ENCODE data around the gene YBX2.

The YBX2 gene

DNA sequence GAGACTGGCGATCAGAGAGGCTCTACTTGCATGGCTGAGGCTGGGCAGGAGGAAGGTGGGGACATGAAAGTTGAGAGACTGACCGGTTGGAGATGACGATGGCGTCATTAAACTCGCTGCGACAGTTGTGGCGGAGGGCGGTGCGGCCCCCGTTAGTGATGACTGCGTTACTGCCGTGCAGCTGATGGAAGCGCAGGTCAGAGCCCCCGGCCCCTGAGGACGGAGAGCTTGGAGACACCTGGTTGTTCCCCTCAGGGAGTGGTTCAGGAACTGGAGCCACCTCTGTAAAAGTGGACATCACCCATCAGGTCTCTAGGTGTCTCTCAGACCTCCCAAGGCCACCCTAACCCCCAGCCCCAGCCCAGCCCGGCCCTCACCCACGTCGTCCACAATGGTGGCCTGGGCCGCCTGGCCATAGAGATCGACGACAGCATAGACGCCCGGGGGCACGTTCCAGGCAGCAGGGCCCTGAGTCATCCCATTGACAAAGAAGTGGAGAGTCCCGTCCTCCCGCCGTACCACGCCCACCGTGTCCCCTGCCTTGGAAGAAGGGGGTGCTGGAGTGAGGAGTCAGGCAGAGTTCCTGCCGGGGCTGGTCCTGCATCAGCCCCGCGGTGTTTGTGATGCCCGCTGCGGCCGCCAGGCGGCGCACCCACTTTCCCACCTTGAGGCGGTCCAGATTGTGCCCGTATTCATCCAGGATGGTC is 29.4 kb upstream of the YBX2 start:
- DNase-seq (ENCODE audit: low read depth in 3 of 3) = peak in 2 of 3 experiments; percentile 29 to 63

DNA sequence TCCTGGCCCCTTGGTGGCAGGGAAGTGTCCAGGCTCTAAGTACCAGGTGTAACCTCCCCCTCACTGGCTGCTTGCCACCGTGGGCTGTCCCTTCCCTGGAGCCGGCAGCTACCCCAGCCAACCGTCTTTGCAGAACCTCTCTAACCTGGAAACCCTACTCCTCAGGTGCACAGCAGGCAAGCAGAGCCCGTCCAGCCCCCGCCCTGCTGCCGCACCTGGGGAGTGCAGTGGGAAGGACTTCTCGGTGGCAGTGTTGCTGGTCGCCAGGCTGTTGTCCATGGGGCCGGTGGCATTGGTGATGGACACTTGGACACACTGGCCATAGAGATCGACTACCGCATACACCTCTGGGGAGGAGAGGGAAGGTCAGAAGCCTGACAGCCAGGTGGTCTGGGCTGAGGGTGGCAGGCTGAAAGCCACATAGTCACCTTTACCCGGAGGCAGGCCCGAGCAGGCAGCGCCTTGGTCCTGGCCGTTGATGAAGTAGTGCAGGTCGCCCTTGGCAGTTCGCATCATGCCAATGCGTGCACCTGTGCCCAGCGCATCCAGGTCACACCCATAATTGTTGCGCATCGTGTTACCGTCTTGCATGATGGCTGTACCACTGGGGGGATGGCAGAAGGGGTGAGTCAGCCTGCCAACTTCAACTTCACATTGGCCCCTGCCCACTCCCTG is 28.2 kb upstream of the YBX2 start:
- DNase-seq (ENCODE audit: low read depth in 3 of 3) = no peak

DNA sequence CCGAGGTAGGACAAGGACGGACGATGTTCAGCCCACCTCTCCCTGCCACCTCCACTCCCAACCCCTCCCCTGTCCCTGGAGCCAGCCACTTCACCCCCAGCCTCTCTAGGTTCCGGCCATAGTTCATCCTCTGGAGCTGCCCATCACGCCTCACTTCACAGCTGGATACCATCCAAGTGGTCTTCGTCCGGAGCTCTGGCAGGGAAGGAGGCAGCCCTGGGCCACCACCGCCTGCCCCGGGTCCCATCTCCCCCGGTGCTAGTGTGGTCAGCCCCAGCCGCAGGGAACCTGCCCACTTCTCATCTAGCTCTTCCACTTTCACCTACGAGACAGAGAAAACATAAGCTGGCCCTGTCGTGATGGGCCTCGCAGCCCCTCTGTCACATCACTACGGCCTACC is 27.0 kb upstream of the YBX2 start:
- no peak for DNase-seq (ENCODE audit: low read depth in 3 of 3)

DNA sequence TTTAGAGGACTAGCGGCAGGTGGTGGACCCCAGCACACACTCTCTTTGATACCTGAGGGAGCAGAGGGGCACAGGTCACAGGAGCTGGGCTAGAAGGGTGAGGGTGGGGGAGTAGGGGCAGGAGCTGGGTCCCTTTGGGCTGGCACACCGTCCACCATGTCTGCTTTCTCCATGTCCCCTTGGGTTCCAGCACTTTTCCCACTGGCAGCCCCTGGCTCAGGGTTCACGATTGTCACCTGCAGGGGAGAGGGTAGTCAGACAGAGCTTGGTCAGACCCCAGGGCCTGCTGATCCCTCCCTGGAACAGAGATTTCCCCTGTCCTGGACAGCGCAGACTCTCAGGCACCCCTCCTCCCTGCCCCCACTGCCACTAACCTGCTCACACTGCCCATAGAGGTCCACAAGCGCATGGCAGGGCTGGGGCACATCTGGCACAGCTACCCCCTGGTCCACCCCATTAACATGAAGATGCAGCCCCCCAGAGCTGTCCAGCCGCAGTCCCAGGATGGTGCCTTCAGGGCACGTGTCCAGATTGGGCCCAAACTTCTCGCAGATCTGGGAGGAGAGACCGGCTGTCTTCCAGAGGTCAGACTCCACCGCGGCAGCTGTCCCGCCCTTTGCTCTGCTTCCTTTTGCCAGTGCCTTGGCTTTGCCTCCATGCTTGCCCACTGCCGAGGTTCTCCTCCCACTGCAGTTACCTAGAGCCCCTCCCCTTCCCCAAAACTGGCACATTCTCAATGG is 23.9 kb upstream of the YBX2 start:
- DNase-seq (ENCODE audit: low read depth in 3 of 3) = no peak

DNA sequence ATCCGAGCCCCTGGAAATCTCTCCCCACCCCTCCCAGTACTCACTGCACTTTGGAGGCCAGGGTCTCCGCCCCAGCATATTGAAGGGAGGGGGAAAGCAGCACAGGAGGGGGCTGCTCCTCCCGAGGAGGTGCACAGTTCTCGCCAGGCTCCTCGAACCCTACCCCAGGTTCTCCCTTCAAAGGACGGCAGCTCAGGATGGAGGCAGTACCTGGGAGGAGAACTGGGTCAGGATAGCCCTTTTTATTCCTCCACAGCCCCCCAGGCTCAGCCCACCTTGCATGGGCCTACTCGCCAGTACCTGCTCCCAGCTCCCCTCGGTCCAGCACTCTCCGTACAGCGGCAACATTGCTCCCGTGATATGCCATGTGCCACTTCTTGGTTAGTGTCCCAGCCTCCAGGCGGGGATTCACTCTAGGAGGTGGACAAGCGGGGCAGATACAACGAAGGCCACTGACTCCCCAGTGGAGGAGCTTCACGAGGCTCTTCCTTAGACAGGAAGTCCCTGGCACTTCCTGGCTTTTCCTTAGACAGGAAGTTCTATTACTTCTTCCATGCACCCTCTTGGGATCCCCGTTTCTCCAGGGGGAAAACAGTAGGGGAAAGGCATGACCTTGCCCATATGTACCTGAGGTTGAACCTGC is 22.8 kb upstream of the YBX2 start:
- no peak for DNase-seq (ENCODE audit: low read depth in 3 of 3)

DNA sequence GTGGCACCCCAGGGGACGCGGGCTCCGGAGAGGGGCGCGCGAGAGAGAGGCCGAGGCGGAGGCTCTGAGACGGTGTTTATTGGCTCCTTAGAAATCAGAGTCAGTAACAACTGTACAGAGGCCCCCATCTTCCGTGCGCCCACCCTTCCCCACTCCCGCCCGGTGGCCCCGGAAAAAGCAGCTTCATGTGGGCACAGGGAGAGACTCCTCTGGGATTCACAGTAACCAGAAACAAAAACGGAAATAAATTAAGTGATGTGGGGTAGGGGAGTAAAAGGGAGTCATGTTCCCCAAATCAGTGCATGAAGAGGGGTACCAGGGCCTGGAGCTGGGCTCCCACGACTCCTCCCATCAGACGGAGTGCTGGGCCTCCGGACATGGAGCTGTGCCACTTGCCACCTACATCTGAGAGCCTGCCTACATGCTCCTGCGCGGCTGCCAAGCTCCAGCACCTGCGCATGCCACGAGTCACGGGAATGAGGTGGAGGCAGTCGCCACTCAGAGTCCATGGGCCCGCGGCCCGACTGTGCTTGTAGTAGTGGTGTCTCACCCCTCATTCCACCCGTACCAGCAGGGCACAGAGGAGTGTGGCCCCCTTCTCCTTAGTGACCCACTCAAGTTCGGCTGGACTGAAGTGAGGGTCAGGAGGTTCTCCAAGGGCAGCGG is 21.3 kb upstream of the YBX2 start:
- no peak for DNase-seq (ENCODE audit: low read depth in 3 of 3)

DNA sequence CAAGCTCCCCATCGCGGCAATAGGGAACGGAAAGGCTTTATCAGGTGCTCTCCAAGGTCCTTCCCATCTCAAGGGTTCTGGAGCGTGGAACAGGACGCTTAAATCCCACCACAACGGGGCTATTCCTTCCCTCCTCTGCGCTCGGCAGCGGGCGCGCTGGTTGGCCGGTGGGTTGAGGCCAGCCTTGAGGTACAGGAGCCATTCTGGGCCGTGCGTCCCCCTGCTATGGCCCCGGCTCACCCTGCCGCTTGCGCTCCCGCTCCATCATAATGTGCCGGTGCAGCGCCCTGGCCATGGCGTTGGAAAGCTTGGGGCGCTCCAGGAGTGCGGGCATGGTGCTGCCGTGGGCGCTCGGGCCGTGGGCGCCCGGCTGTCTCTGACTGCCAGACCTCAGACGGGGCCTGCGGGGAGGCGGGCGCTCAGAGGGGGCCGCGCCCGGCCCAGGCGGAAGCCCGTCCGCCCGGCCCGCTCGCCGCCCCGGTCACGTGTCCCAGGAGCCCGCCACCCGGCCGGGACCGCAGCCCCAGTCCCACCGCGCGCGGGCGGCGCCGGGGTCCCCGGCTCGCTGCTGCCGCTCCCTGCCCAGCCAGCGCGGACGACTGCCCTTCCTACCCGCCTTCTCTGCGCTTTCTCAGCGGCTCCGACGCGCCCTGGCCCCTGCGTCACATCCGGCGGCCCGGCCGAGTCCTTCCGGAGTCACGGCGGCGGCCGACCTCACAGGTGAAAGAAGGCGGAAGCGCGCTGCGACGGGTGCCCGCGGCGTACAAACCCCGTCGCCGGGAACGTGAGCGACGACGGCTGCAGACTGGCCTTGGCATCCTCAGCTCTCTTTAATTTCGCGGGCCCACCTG is 20.5 kb upstream of the YBX2 start, which contains the start of gene GPS2:
Gene GPS2, minus strand, starts transcription at position 642 of the 851 bp plus-strand sequence. Its CDS starts 308 bp downstream, at position 334.
- DNase-seq (ENCODE audit: low read depth in 3 of 3) = peak; percentile 85 to 93 (median 91)

DNA sequence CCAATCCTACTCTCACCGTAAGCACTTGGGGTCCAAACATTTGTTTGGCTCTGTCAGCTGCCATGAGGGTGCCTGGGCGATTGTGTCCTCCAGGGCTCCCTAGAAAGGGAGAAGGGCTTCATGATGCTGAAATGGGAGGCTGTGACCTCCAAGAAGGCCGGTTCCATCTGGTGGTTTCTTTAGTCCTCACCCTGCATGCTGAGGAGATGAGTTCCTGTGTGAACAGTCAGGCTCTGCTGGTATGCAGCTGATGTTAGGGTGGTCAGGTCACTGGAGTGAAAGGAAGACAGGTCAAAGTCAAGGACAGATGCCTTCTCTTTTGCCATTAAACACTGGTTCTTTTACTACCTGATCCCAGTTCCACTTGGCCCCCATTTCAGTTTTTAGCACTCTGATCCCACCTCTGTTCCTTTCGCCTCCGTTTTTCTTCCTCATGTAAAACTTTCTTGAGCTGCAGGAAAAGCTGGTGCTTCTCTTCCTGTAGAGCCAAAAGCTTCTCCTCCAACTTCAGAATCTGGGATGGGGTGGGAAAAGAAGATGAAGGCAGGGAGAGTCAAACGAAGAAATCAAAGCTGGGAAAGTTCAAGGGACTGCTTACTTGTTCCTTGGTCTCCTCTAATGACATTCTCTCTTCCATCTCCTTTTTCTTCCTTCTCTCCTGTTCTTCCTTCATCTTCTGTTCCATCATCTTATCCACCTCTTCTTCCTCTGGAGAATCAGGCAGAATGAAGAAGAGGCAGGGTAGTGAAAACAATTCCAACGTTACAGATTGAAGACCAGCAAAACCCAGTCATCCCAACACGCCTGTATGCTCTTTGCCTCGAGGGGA is 19.7 kb upstream of the YBX2 start:
- DNase-seq (ENCODE audit: low read depth in 3 of 3) = no peak

DNA sequence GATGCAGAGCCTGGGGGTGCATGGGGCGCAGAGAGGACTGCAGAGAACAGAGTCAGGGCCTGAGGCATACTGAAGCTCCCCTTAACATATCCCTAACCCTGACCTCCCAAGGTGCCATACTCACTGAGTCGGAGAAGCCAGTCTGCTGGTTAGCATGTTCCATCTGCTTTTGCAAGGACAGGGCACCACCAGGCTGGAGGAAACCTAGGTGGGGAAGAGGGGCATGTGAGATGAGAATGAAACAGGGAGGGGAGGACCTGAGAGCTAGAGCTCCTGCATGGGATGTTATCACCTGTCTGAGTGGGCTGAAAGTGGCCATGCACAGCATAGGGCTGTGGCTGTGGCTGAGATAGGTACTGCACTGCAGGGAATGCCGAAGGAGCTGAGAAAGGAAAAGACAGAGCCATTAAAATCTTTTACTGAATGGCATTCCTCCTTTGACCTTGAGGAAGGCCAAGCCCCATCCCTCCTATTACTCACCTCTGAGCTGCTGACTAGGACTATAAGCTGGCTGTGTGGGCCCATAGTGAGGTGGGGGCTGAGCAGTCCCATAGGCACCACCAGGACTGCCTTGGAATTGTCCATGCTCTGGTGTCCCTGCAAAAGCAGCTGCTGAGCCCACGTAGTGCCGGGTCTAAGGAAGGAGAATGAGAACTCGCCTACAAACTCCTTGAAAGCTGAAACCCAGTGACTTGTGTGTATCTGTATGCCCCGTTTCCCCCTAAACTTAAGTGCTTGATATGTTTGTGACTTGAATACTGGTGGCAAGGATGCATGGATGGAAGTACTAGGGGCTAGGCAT is 18.9 kb upstream of the YBX2 start:
- DNase-seq (ENCODE audit: low read depth in 3 of 3) = no peak

DNA sequence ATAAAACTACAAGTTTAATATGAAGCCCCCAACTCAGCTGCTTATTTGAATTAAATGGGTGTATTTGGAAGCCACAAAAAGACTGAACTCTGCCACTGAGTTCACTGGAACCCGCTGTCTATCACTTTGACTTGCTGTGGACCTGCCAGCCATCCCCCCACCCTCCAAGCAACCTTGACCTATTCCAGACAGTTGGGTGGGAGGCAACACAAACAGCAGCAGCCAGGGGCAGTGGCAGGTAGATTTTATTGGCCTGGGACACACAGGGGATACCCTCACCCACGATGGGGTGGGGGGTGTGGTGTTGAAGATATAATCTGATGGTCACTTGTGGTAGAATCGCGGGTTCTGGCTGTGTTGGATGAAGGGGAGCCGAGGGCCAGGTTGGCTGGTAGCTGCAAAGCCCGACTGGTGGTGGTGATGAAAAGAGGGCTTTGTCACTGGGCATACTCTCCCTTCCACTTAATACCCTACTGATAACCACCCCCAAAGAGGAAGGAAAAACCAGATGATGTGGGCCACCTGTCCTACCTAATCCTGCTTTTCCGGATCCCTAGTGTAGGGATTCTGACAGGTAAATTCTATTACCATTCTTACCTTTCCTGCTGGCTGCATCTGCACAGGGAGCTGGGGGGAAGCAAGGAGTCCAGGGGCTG is 18.1 kb upstream of the YBX2 start:
- no peak for DNase-seq (ENCODE audit: low read depth in 3 of 3)

DNA sequence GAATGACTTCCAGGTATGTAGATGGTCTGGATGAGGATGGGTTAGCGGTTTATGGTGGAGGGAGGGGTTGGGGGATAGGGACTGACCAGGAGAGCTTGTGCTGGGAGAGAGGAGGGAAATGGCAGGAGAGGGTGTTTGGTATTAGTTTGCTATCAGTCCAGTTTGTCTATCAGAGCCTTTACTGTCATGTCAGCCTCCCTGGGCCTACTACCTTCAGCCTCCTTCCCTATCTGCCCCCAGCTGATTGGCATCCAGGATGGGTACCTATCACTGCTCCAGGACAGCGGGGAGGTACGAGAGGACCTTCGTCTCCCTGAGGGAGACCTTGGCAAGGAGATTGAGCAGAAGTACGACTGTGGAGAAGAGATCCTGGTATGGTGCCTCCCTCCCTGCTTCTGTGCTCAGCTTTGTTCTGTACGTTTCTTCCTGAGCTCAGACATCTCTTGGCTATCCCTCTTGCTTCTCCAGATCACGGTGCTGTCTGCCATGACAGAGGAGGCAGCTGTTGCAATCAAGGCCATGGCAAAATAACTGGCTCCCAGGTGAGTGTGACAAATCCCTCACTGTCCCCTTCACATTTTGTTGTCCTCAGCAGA is 16.8 kb upstream of the YBX2 start:
- no peak for DNase-seq (ENCODE audit: low read depth in 3 of 3)

DNA sequence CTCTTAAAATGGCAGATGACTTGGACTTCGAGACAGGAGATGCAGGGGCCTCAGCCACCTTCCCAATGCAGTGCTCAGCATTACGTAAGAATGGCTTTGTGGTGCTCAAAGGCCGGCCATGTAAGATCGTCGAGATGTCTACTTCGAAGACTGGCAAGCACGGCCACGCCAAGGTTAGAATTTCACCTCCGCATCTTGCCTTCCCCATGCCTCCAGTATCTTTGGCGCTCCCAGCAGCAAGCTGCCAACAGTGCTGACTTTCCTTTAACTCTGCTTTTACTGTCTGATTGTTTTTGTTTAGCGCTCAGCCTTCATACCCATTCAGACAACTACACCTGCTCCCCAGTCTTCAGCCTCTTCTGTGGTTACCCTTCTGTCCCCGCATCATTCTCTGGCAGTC is 15.2 kb upstream of the YBX2 start:
- no peak for DNase-seq (ENCODE audit: low read depth in 3 of 3)

DNA sequence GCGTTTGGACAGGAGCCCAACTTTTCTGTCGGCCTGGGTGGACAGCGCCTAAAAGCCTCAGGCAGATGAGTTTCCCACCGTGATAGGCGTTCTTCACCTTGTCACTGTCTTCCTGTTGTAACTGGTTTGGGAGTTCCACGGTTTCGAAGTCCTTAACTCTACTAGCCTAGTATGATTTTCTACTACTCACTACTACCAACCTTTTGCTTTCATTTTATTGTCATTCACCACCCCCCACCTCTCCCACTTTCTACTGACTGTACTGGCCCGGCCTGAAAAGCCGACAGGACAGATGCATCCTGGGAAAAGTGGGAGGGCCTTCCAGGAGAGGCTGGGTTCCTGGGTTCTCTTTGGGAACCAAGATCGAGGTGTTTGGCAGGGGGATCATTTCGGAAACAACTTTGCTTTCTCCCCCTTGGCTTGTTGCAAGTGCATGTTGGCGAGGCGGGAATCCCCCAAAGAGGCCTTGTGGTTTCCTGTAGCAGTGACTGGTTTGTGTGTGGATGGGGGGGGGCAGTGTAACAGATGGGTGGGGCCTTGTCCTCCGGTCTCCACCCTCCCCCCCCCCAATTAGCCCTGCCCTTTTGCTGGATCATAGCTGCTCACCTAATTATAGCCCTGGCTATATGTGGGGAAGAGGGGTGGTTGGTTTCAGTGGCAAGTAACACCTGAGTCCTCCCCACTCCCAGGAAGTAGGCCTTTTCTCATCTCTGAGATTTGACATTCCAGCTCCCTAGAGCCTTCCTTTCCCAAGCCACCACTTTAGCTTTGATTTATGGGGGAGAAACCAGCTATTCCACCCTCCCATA is 14.4 kb upstream of the YBX2 start:
- DNase-seq (ENCODE audit: low read depth in 3 of 3) = peak; percentile 72 to 81 (median 77)

DNA sequence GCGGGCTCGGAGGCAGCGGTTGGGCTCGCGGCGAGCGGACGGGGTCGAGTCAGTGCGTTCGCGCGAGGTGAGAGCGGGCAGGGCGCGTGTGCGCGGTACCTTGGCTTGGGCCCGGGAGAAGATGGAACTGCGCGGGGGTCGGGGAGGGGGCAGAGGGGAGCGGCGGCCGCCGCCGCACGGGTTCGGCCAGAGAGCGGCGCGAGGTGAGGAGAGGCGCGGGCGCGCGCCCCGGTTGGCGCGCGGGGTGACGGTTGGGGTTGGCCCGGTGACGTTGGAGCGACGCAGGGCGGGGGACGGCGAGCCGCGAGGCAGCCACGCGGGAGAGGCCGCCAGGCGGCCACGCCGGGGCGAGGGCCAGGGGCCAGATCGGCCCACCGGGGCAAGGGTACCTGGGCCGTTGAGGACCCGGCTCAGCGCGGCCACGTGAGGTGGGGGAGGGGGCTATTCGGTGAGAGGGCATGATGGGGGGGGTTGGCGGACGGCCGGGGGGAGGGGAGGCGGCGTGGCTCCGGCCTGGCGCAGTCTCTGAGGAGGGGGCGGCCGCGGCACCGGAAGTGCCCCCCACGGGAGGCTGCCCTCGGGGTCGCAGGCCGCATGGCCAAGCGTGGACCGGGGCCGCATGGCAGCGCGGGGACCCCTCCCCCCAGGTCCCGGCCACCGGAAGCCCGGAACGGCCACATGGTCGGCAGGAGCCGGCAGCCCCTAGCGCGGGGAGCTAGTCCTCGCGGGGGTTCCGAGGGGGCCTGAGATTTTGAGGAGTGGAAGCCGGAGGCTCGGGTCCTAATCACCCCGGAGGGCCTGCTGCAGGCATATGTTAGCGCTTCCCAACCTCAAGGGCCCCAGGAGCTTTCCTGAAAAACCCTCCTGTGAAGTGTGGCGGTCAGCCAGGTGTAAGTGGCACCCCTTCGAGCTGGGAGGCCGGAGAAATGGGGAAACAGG is 13.5 kb upstream of the YBX2 start:
- DNase-seq (ENCODE audit: low read depth in 3 of 3) = peak in 1 of 3 experiments; percentile 43

DNA sequence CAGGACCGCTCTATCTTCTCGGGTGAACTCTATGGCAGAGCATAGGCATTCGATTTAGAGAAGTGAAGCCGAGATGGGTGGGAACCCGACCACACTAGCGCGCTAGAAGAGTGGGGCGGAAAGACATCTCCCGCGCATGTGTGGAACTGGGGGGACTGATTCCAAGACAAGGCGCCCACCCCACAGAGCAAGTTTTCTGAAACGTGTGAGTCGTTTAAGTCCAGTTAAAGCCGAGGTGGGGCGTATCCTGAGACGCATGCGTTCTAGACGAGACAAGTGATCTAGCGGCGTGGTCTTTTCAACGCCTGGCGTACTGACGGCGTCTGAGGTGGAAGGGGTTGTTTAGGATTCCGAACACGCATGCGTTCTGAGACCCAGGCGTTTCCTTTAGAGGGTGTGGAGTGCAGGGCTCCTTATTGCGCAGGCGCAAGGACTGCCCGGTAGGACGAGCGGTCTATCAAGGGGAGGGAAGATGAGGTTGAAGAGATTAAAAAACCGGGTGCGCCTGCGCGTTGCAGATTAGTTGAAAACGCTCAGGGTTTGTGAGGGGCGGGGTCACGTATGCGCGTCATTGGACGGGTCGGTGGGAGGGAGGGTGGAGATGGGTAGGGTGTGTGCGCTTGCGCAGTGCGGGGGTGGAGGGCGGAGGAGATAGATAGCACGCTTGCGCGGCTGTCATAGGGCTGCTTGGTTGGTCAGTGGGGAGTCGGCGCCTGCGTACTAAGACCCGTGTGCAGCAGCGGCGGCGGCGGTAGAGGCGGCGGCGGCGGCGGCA is 12.7 kb upstream of the YBX2 start, which contains the start of gene EIF5A:
Gene EIF5A, plus strand, starts transcription at position 718 of the 775 bp plus-strand sequence. CDS start 2,008 bp downstream, outside the sequence.
- DNase-seq (ENCODE audit: low read depth in 3 of 3) = peak; percentile 100
